AG04450 (cell line): Measurements from ENCODE around the gene CRCP. TPM values are rescaled to one million over a fixed set of nuclear protein-coding genes. Genes with fewer than 3 reads are reported as not detected.
"Not testable (repeated sequence)": the region's sequence is repeated elsewhere in the genome, so short reads cannot be mapped to it uniquely, and the experiment has no call there.

Experiments
- CTCF ChIA-PET: fragments of 300-600, 350-600 bp; formaldehyde crosslinking; extraction: SDS; loops from one replicate; lab custom pipeline; 2022; ENCODE audit warnings: antibody characterized with exemption, inconsistent platforms; lab: Charles Lee
- POLR2A ChIA-PET: fragments of 350-600 bp; formaldehyde crosslinking; extraction: SDS; loops from one replicate; lab custom pipeline; 2021; ENCODE audit warnings: antibody characterized with exemption, inconsistent platforms; lab: Yijun Ruan, JAX
- DNase-seq: peaks from one replicate; pipeline ENCODE4 v3.0.0-alpha.2; 2011; ENCODE audit warnings: low read depth, low spot score
- H3K27ac ChIP-seq: one replicate; pipeline ENCODE4 v1.5.1; 2012; ENCODE audit warnings: low read depth, low read length, control low read depth
- H3K27me3 ChIP-seq: one replicate; pipeline ENCODE4 v1.6.0; 2012; ENCODE audit warnings: low read length; ENCODE audit not compliant: control insufficient read depth, insufficient read depth
- H3K4me3 ChIP-seq: 2 replicates; pipeline ENCODE4 v1.5.1; 2011; ENCODE audit warnings: mild to moderate bottlenecking, low read depth, low read length, control low read depth
- H3K9me3 ChIP-seq: 2 replicates; pipeline ENCODE4 v1.5.1; 2012; ENCODE audit warnings: low read length; ENCODE audit not compliant: control insufficient read depth, insufficient read depth
- CTCF ChIP-seq: IDR thresholded peaks from 2 replicates; pipeline ENCODE4 v1.5.1; 2011; ENCODE audit warnings: low read depth, low read length, control low read depth, inconsistent platforms
- polyA plus RNA-seq: library from polyadenylated mRNA; depleted of rRNA; stranded (reverse); fragments of >200 nt; gene quantifications from 2 replicates; pipeline ENCODE4 v1.2.3, GENCODE V29; 2011

Gene CRCP
- polyA plus RNA-seq, 1 experiment = 28.5 TPM

- Histone ChIP-seq H3K4me3 (no peak overlapping the region), H3K27me3 (no peaks in the 10 kb centered on the region), H3K27ac (no peak overlapping the region), H3K9me3 (peaks cover 6% of the 10 kb centered on the region; the same call in 1 of the 2 replicates)
- ChIA-PET POLR2A (interaction anchor here (0.7 to 1.2 kb wide), 2 partner anchors 30 to 34 kb away, joined by 3 to 10 read pairs; partner anchors contain the start of gene TPST1), CTCF (interaction anchor here (1.3 to 1.8 kb wide), 2 partner anchors 14 to 140 kb away, joined by 3 to 6 read pairs; no protein-coding TSS in a partner anchor)
- no peak for DNase-seq
- TF ChIP-seq CTCF = no peak
Measured at GRCh38 chr7:66170309-66171231, 55.9 kb downstream of the CRCP start.

- CTCF ChIA-PET = not testable (repeated sequence)
Measured at GRCh38 chr7:66172536-66173401, 58.1 kb downstream of the CRCP start.

GRCh38 chr7:66173856-66174255, 59.2 kb downstream of the CRCP start:
- POLR2A ChIA-PET = no interaction called here
- CTCF ChIA-PET = no interaction called here

More at GRCh38 chr7:66172536-66173401, 58.1 kb downstream of the CRCP start:
- H3K9me3 ChIP-seq, H3K27ac ChIP-seq, H3K27me3 ChIP-seq, H3K4me3 ChIP-seq, POLR2A ChIA-PET, DNase-seq: not testable (repeated sequence)

GRCh38 chr7:66175006-66175405, 60.4 kb downstream of the CRCP start:
- DNase-seq, POLR2A ChIA-PET, H3K27me3 ChIP-seq, H3K27ac ChIP-seq, CTCF ChIA-PET, H3K4me3 ChIP-seq, H3K9me3 ChIP-seq: not testable (repeated sequence)

More at GRCh38 chr7:66173856-66174255, 59.2 kb downstream of the CRCP start:
- no peak for DNase-seq
- no peak overlapping the region for H3K27ac ChIP-seq
- H3K9me3 ChIP-seq = peaks cover 6% of the 10 kb centered on the region
- TF ChIP-seq CTCF = no peak
- H3K27me3 ChIP-seq = no peaks in the 10 kb centered on the region
- no peak overlapping the region for H3K4me3 ChIP-seq

- CTCF ChIA-PET = interaction anchor here (0.7 kb wide), 2 partner anchors 11 to 92 kb away, joined by 3 to 5 read pairs; no protein-coding TSS in a partner anchor
- no peak for DNase-seq
- TF ChIP-seq CTCF = no peak
- Histone ChIP-seq H3K4me3 (no peak overlapping the region), H3K9me3 (no peaks in the 10 kb centered on the region; the same call in 1 of the 2 replicates), H3K27ac (no peak overlapping the region), H3K27me3 (no peaks in the 10 kb centered on the region)
- POLR2A ChIA-PET = interaction anchor here (0.7 to 0.8 kb wide), 2 partner anchors 24 to 32 kb away, joined by 4 to 5 read pairs; no protein-coding TSS in a partner anchor
Measured at GRCh38 chr7:66176914-66177313, 62.3 kb downstream of the CRCP start.
